ENCODE data around the gene RASA4B.

The RASA4B gene

DNA sequence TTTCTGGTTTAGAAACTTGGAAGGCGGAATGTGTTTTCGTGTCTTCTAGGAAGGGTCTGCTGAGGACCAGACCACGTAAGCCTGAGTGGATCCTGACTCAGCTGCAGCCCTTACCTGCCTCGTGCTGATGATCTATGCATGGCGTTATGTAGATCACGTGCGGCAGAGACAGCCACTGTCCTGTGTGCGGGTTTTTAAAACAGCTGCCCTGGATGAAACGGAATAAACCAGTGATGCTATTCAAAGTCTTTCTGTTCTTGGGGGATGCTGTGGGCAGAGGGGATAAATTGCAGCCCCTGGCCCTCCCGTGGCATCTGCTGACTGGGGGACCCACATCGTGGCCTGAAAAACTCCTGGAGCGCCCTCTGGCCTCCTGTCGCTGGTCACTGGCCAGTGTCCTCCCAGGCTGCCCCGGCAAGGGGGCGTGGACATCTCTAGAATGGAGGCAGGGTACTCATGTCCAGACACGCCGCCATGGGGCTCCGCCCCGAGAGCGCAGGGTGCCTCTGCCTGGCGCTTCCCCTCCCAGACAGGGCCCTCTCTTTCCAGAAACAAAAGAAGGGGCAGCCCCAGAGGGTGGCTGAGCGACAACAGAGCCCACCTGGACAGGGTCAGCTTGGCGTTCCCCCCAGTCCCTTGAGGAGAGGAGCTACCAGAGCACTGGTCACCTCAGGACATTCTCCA, 66.1 kb downstream of the RASA4B start:
- peak; percentile 61 for DNase-seq

DNA sequence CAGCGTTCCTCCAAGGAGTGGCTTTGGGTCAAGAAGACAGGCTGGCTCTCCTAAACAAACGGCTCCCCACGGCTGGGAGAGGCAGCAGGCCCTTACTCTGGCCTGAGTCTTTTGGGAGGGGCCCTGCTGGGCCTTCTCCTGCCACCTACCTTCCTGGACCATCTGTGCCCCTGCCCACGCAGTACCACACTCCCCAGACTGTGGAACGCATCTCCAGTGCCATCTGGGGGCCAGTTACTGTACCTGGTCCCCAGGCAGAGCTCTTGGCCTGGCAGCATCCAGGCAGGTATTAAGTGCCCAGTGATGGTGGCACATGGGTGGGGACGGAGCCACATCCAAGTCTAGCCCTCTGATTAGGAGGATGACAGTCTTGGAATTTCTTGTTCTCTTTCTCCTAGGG, 67.3 kb downstream of the RASA4B start:
- DNase-seq: no peak

- no peak for DNase-seq
Measured at GRCh38 chr7:102449136-102449535, 68.4 kb downstream of the RASA4B start.

DNA sequence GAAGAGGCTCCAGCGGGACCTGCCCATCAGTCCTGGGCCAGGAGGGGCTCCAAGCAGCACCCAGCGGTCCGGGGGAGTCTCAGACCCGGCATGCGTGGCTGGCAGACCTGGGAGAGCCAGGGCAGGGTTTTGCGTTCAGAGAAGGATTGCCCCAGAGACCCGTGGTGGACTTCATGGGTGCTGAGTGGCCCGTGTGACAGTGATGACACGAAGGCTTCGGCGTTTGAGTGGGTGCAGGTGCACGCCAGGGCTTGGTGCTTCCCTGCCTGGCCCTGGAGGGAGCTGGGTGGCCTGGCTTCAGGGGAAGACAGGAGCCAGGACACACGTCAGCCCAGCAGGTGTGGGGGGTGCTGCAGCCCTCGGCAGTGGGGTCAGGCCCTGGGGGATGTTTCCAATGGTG, 70.3 kb downstream of the RASA4B start:
- no peak for DNase-seq

GRCh38 chr7:102446387-102447156, 71.0 kb downstream of the RASA4B start:
- DNase-seq: no peak

- DNase-seq: no peak
Measured at GRCh38 chr7:102445674-102446071, 71.9 kb downstream of the RASA4B start.

- DNase-seq: no peak
Measured at GRCh38 chr7:102444961-102445673, 72.5 kb downstream of the RASA4B start.

DNA sequence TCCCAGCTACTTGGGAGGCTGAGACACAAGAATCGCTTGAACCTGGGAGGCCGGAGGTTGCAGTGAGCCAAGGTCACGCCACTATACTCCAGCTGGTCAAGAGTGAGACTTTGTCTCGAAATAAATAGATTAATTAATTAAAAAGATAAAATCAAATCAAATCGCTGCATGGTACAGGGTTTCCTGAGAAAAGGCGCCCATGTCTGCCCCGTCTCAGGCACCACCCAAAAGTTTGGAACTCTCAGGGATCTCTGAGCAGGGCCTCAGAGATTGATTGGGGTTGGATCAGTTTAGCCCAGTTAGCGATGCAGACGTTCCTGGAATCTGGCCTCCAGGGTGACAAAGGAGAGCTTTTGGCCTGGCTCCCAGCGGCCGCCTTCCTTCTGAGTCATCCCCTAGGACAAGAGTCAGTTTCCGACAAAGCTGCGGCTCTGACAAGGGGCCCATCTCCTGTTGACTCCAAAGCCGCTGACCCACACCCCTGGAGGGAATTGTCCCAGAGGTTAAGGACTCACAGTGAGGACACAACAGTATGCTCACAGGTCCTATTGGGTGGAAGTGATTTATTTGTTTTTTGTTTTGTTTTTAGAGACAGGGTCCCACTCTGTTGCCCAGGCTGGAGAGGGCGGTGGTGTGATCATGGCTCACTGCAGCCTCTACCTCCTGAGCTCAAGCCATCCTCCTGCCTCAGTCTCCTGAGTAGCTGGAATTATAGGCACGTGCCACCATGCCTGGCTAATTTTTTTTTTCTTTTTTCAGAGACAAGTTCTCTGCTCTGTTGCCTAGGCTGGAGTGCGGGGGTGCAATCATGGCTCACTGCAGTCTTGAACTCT, 77.4 kb downstream of the RASA4B start:
- DNase-seq: no peak

DNA sequence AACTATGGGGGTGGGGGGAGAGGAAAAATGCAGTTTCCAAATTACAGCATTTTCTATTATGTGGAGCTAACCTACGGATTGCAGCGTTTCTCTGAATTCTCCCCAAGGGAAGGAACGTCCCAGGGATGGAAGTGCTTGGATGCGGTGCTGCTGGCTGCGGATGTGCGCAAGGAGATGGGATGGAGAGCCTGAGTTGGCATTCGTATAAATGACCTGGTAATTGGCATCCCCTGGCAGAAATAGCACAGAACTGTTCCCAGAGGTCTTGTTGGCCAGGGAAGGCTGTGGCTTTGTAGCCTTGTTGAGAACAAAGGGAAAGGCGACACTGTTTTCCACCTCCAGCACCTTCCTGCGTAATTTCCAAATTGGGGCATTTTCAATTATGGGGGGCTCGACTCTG, 81.5 kb downstream of the RASA4B start:
- DNase-seq: no peak

DNA sequence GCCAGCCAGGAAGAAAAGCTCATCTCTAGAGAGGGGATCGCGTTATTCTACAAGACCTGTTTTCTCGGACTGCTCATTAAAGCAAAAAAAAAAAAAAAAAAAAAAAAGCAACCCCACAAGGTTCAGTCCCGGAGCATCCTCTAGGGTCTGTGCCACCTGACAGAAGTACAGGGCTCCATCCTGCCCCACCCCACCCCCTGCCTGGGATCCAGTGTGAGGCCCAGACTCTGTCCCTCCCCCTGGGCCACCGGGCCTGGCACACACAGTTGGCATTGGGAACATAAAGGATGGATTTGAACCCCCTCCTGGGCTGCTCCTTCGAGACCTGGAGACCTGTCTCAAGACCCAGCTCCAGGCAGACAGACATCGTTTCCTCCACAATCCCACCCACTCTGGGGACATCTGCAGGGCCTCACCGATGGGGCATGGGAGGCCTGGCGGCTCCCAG, 83.5 kb downstream of the RASA4B start:
- DNase-seq: no peak

GRCh38 chr7:102433219-102434038, 84.1 kb downstream of the RASA4B start, which contains the start of gene ORAI2:
TSS of gene ORAI2 (plus strand) at chr7:102433575. CDS start at chr7:102438957, 5,382 bp downstream.
- DNase-seq: peak; percentile 54
